AG09309 (cell line): ENCODE measurements around the gene NFIX.

ENCODE experiments used
- DNase-seq: peaks from one replicate; pipeline ENCODE4 v3.0.0-alpha.2; 2010; ENCODE audit warnings: low read depth
- H3K4me3 ChIP-seq: 2 replicates; pipeline ENCODE4 v1.5.1; 2011; ENCODE audit warnings: mild to moderate bottlenecking, low read depth, low read length, moderate library complexity; ENCODE audit not compliant: control insufficient read depth
- TF ChIP-seq, protein P1 (sequence below): IDR thresholded peaks from 2 replicates; pipeline ENCODE4 v1.5.1; 2011; ENCODE audit warnings: mild to moderate bottlenecking, low read depth, low read length, inconsistent platforms; ENCODE audit not compliant: insufficient read depth, control insufficient read depth; ENCODE audit errors: missing control alignments

NFIX gene

DNA sequence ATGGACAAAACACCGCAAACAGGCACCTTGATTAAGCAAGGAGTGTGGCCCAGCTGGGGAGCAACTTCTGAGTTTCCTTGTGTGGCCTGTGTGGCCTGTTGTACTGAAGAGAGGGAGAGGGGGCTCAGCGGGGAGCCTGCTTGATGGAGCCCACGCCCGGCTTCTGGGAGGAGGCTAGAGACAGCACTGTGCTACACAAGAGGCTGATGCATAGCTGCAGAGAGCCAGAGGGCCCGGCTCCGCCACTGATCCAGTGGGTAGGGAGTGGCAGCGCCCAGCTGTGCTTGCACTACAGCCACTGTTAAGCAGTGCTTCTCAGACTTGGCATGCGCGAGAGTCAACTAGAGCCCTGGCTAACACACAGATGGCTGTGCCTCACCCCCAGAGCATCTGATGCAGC lies 88.4 kb downstream of the NFIX start:
- no peak overlapping the region for H3K4me3 ChIP-seq
- no peak for DNase-seq
- TF ChIP-seq, protein P1, sequence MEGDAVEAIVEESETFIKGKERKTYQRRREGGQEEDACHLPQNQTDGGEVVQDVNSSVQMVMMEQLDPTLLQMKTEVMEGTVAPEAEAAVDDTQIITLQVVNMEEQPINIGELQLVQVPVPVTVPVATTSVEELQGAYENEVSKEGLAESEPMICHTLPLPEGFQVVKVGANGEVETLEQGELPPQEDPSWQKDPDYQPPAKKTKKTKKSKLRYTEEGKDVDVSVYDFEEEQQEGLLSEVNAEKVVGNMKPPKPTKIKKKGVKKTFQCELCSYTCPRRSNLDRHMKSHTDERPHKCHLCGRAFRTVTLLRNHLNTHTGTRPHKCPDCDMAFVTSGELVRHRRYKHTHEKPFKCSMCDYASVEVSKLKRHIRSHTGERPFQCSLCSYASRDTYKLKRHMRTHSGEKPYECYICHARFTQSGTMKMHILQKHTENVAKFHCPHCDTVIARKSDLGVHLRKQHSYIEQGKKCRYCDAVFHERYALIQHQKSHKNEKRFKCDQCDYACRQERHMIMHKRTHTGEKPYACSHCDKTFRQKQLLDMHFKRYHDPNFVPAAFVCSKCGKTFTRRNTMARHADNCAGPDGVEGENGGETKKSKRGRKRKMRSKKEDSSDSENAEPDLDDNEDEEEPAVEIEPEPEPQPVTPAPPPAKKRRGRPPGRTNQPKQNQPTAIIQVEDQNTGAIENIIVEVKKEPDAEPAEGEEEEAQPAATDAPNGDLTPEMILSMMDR = no peak

DNA sequence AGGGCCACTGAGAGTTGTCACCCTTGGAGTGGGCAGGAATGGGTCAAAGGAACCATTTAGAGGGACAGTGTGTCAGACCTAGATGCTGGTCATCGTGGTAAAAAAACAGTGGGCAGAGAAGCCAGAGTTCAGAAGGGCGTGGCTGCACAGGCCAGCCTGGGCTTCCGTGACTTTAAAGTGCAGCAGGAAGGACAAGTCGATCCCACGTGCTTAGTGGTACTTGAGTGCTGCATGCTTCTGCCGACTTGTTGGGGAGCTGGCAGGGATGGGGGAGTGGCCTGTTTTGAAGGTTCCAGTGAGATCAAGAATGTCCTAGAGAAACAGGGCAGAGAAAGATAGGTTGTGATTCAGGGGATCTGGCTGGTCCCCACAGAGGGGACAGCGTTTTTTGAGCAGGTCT lies 90.4 kb downstream of the NFIX start:
- no peak for DNase-seq
- no peak overlapping the region for H3K4me3 ChIP-seq
- TF ChIP-seq, protein P1 = no peak

DNA sequence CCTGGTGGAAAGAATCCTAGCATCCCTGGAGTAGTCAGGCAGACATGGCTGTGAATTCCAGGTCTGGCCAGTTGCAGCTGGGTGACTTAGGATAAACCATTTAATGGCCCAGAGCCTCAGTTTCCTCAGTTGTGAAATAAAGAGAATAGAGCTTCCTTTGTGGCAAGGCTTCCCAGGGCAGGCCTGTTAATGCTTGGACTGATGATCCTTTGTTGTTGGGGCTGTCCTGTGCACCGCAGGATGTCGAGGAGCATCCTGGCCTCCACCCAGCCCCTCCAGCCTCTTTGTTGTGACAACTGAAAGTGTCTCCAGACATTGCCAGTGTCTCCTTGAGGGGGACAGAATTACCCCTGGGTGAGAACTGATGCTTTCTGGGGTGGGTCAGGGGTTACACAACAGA lies 91.1 kb downstream of the NFIX start:
- no peak overlapping the region for H3K4me3 ChIP-seq
- DNase-seq = no peak
- TF ChIP-seq, protein P1 = no peak

DNA sequence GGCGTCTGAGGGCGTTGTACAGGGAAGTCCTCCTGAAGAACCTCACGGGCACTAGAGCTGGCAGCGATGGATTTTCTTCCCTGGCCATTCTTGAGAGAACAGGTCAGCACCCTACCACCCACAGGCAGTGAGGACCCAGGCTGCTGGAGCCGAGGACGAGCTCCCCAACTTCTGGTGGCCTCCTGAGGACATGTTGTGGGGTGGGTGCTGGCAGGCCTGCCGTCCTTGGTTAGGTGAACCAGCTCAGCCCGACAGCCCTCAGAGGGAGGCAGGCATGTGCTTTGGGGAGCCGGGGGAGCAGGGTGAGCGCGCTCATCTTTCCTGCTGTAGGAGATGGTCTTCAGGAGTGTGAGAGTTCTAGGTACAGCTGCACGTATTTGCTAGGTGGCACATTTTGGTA lies 92.0 kb downstream of the NFIX start:
- no peak overlapping the region for H3K4me3 ChIP-seq
- DNase-seq = no peak
- TF ChIP-seq, protein P1 = no peak

DNA sequence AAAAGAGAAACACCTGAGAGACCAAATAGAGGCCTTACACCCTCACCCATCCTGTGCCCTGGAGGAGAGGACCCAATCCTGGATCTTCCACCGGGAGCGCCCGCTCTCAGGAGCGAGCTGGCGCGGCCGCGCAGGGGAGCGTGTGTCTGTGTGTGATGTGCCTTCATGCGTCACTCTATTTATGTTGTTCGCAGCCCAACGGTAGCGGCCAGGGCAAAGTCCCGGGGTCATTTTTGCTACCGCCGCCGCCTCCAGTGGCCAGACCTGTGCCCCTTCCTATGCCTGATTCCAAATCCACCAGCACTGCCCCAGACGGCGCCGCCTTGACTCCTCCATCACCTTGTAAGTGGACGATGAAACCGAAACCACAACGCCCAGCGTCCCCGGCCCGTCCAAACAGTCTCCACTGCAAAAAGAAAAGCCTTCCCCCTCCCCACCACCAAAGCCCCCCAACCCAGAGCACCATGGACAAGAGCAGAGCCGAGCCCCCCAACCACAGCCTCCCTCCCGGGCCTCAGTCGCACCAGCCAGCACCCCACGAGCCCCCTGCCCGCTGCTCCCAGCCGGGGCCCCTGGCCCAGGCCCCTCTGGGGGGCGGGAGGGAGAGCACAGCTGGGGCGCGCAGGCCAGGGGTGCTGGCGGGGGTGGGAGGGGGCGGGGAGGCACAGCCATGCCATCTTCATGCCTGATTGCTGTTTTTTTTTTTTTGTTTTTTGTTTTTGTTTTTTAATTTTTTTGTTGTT lies 92.7 kb downstream of the NFIX start:
- H3K4me3 ChIP-seq = no peak overlapping the region
- TF ChIP-seq, protein P1 = no peak
- DNase-seq = no peak

DNA sequence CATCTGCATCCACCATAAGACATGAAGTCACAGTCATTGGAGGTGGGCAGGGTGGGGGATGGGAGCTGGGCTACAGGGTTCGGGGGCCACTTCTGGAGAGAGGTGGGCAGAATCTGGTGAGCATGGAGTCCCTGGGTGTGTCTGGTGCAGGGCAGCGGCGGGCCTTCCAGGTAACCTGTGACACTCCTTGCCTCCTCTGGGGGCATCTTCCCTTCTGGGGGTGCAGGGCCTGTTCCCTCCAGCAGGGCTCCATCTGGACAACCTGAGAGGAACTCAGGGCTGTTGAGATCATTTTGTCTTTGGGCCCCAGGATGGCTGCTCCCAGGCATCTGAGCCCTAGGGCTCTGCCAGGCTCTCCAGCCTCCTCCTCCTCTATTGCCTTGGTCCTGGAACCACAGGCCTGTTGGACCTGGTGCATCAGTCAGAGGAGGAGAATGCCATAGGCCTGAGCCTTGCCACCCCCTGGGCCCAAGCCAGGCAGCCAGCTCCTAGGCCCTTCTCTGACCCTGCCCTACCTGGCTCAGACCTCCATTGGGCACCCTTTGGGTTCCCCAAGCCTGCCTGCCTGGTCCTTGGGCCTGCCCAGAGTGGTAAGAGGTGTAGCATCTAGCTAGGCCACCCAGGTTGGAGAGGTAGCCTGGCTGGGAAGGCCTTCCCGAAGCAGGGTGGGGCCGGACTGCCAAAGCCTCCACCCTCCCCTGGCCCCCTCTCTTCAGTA lies 94.0 kb downstream of the NFIX start:
- DNase-seq = no peak
- TF ChIP-seq, protein P1 = peak; percentile 41
- no peak overlapping the region for H3K4me3 ChIP-seq
